Measurements from ENCODE around the gene C2CD3.

C2CD3 gene

GRCh38 chr11:73968356-73968966, 202.3 kb downstream of the C2CD3 start:
- no peak overlapping the region for H3K4me3 ChIP-seq (ENCODE audit: insufficient read depth, low read depth, low read length, poor library complexity, severe bottlenecking)
- H3K27me3 ChIP-seq (replicated peaks; ENCODE audit: control insufficient read depth, insufficient read depth, low read length, poor library complexity, severe bottlenecking): no peaks in the 10 kb centered on the region
- H3K4me1 ChIP-seq (ENCODE audit: control insufficient read depth, insufficient read depth, low read length, poor library complexity, severe bottlenecking): peaks cover 74% of the 10 kb centered on the region
- no peak for DNase-seq
- no peaks in the 10 kb centered on the region for H3K9me3 ChIP-seq (ENCODE audit: control insufficient read depth, low read length)
- no peaks in the 10 kb centered on the region for H3K36me3 ChIP-seq (ENCODE audit: control insufficient read depth, insufficient read depth, low read length)
- peak overlapping the region; percentile 38 for H3K27ac ChIP-seq (ENCODE audit: insufficient read depth, low read length, poor library complexity, severe bottlenecking)

GRCh38 chr11:73965764-73966121, 205.1 kb downstream of the C2CD3 start:
- Histone ChIP-seq H3K27ac (ENCODE audit: insufficient read depth, low read length, poor library complexity, severe bottlenecking) (no peak overlapping the region), H3K4me3 (ENCODE audit: insufficient read depth, low read depth, low read length, poor library complexity, severe bottlenecking) (no peak overlapping the region), H3K27me3 (replicated peaks; ENCODE audit: control insufficient read depth, insufficient read depth, low read length, poor library complexity, severe bottlenecking) (no peaks in the 10 kb centered on the region), H3K36me3 (ENCODE audit: control insufficient read depth, insufficient read depth, low read length) (no peaks in the 10 kb centered on the region), H3K4me1 (ENCODE audit: control insufficient read depth, insufficient read depth, low read length, poor library complexity, severe bottlenecking) (peaks cover 49% of the 10 kb centered on the region), H3K9me3 (ENCODE audit: control insufficient read depth, low read length) (no peaks in the 10 kb centered on the region)
- DNase-seq: no peak

- Histone ChIP-seq H3K27ac (ENCODE audit: insufficient read depth, low read length, poor library complexity, severe bottlenecking) (no peak overlapping the region), H3K4me1 (ENCODE audit: control insufficient read depth, insufficient read depth, low read length, poor library complexity, severe bottlenecking) (peaks cover 45% of the 10 kb centered on the region), H3K36me3 (ENCODE audit: control insufficient read depth, insufficient read depth, low read length) (no peaks in the 10 kb centered on the region), H3K4me3 (ENCODE audit: insufficient read depth, low read depth, low read length, poor library complexity, severe bottlenecking) (no peak overlapping the region), H3K9me3 (ENCODE audit: control insufficient read depth, low read length) (no peaks in the 10 kb centered on the region), H3K27me3 (replicated peaks; ENCODE audit: control insufficient read depth, insufficient read depth, low read length, poor library complexity, severe bottlenecking) (no peaks in the 10 kb centered on the region)
- no peak for DNase-seq
These were observed 205.6 kb downstream of the C2CD3 start for GRCh38 chr11:73965076-73965763.

- Histone ChIP-seq H3K4me1 (ENCODE audit: control insufficient read depth, insufficient read depth, low read length, poor library complexity, severe bottlenecking) (peaks cover 31% of the 10 kb centered on the region), H3K36me3 (ENCODE audit: control insufficient read depth, insufficient read depth, low read length) (no peaks in the 10 kb centered on the region), H3K27me3 (replicated peaks; ENCODE audit: control insufficient read depth, insufficient read depth, low read length, poor library complexity, severe bottlenecking) (no peaks in the 10 kb centered on the region), H3K27ac (ENCODE audit: insufficient read depth, low read length, poor library complexity, severe bottlenecking) (no peak overlapping the region), H3K4me3 (ENCODE audit: insufficient read depth, low read depth, low read length, poor library complexity, severe bottlenecking) (no peak overlapping the region), H3K9me3 (ENCODE audit: control insufficient read depth, low read length) (no peaks in the 10 kb centered on the region)
- DNase-seq: no peak
These were observed 206.9 kb downstream of the C2CD3 start for GRCh38 chr11:73963861-73964260.
